Astrocyte of the spinal cord (primary cell): ENCODE data around the gene APOB.

Experiments
- DNase-seq: peaks from one replicate; pipeline ENCODE4 v3.0.0; 2011; ENCODE audit warnings: low read depth, low spot score
- H3K4me3 ChIP-seq: 2 replicates; pipeline ENCODE4 v1.5.1; 2011; ENCODE audit warnings: low read depth, mild to moderate bottlenecking, low read length, moderate library complexity
- CTCF ChIP-seq: IDR thresholded peaks from 2 replicates; pipeline ENCODE4 v1.5.1; 2012; ENCODE audit warnings: low read depth, mild to moderate bottlenecking, low read length, inconsistent platforms
- in situ Hi-C: cut with HindIII; loops from 2 replicates; pipeline ENCODE4 v1.10.0; 2017; ENCODE audit warnings: low sequenced_read_pairs

Gene APOB

GRCh38 chr2:20985062-20985461 lies 58.8 kb downstream of the APOB start:
- no peak overlapping the region for H3K4me3 ChIP-seq
- in situ Hi-C loops = no loop called here
- DNase-seq = no peak
- TF ChIP-seq CTCF = no peak

GRCh38 chr2:20984408-20984807 lies 59.5 kb downstream of the APOB start:
- no peak for TF ChIP-seq CTCF
- no peak for DNase-seq
- no peak overlapping the region for H3K4me3 ChIP-seq
- in situ Hi-C loops = no loop called here

GRCh38 chr2:20983844-20984243 lies 60.0 kb downstream of the APOB start:
- in situ Hi-C loops = no loop called here
- TF ChIP-seq CTCF = no peak
- no peak overlapping the region for H3K4me3 ChIP-seq
- DNase-seq = no peak

- in situ Hi-C loops = no loop called here
- H3K4me3 ChIP-seq = no peak overlapping the region
- no peak for DNase-seq
- TF ChIP-seq CTCF = no peak
Measured at GRCh38 chr2:20982861-20983260, 61.0 kb downstream of the APOB start.

- no peak overlapping the region for H3K4me3 ChIP-seq
- no peak for TF ChIP-seq CTCF
- in situ Hi-C loops = no loop called here
- DNase-seq = no peak
Measured at GRCh38 chr2:20977520-20978180, 66.2 kb downstream of the APOB start.

GRCh38 chr2:20976527-20976926 lies 67.3 kb downstream of the APOB start:
- no peak for DNase-seq
- H3K4me3 ChIP-seq = no peak overlapping the region
- in situ Hi-C loops = no loop called here
- no peak for TF ChIP-seq CTCF
